GM21723 (cell line): ENCODE results near the gene SRGAP2B.
"Not testable (repeated sequence)": the region's sequence is repeated elsewhere in the genome, so short reads cannot be mapped to it uniquely, and the experiment has no call there.

Experiments
- ATAC-seq: cut with Tn5 transposase; IDR thresholded peaks from one replicate; pipeline ENCODE4 v1.9.1; 2021; ENCODE audit warnings: mild to moderate bottlenecking, moderate library complexity; ENCODE audit not compliant: unreplicated experiment

SRGAP2B gene

DNA sequence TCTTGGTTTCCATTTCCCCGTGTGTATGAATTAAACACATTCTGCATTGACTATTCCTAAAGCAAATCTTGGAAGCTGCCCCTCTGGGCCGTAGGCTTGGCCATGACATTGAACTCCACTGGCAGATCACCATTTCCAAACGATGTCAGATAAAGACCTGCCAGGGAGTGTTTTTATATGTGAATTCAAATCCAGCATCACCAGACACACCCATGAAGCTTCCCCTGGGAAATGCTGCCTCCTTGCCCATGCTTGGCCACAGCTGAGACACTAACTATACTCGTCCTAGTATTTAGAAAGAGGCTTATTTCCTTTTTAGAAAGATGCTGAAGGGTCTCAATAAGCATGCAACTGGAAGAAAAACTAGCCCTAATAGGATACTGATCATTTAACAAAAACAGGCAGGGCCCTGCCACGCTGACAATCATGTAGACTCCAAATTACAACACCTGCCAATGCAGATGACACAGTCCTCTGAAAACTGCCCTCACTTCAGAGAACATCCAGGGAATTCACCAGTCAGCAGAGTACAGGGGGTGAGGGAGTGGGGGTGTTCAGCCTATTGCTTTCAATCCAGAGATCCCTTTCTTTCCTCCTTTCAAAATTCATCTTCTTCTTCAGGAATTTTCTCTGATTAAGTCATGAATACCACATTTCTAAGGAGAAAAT is 94.9 kb downstream of the SRGAP2B start:
- ATAC-seq: not testable (repeated sequence)

DNA sequence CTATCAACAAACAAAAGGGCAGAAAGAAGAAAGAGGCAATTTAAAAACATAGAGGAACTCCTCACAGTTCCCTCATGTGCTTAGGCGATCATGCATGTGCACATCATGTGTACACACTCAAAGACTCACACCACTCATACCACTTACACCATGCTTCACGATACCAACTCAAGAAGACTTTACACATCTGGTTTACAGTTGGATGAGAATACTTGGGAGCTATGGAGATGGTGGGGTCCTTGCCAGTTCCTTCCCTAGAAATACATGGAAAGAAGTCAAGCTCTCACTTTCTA is 96.2 kb downstream of the SRGAP2B start:
- ATAC-seq: not testable (repeated sequence)

- not testable (repeated sequence) for ATAC-seq
These were observed 96.8 kb downstream of the SRGAP2B start for GRCh38 chr1:144998134-144998980.

- not testable (repeated sequence) for ATAC-seq
These were observed 99.2 kb downstream of the SRGAP2B start for GRCh38 chr1:144995833-144996410.

- ATAC-seq: not testable (repeated sequence)
These were observed 102.2 kb downstream of the SRGAP2B start for GRCh38 chr1:144992915-144993314.

GRCh38 chr1:144990611-144991010 is 104.5 kb downstream of the SRGAP2B start:
- ATAC-seq: not testable (repeated sequence)

GRCh38 chr1:144987131-144987530 is 108.0 kb downstream of the SRGAP2B start:
- not testable (repeated sequence) for ATAC-seq

DNA sequence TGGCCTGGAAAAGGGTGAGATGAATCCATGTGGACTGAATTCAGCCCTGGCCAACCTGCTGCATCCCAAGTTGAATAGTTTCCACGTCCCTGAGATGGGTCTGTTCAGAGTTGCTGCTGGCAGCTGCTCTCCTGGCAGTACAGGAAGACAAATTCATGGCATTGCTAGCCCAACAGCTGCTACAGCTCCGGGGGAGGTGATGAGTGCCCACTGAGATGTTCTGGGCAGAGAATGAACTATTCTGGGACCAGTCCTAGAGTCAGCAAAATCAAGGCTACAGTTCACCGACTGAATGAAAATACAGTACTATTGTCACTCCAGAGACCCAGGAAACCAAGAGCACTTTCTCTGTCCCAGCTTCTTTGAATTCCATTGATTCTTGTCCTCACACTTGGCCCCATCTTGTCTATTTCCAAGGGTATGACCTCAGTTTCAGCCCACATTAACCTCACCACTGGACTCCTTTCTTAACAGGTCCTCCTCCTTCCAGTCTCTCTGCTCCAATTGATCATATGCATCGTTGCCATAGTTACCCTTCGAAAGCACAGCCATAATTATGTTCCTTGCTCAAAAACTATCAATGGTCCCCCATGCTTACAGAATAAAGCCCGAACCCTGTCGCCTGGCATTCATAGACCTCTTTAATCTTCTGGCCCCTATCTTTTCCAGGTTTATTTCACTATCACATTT is 108.8 kb downstream of the SRGAP2B start:
- ATAC-seq: not testable (repeated sequence)

- ATAC-seq: not testable (repeated sequence)
These were observed 109.5 kb downstream of the SRGAP2B start for GRCh38 chr1:144985550-144986170.

DNA sequence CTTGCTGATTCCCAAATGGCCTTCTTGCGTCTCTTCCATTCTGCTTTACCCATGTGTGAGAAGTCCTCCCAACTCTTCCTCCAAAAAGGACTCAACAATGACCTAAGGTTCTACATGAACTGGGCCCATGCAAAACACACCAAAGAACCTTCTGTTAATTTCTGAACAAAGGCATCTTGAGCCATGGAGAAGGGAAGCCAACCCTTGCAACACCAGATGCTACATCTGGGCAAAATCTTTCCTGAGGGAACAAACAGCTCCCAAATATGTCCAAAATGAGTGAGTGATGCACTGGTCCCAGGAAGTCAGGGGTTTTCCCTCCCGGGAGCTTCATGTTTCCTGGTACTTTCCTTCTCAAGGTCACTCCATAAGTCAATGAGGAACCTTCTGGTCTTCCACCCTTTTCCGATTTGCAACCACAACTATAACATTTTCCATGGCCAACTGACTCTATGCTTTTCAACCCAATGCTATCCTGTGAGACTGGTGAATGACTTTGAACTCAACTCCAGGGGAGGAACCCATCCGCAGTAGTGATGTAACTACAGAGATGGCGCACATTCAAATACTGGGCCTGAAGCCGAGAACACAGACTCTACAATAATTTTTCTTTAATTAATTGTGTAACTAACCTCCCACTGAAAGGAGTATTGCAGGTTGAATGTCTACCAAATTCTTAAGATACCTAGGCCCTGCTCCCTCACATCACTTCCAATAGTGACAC is 112.2 kb downstream of the SRGAP2B start:
- ATAC-seq: not testable (repeated sequence)

DNA sequence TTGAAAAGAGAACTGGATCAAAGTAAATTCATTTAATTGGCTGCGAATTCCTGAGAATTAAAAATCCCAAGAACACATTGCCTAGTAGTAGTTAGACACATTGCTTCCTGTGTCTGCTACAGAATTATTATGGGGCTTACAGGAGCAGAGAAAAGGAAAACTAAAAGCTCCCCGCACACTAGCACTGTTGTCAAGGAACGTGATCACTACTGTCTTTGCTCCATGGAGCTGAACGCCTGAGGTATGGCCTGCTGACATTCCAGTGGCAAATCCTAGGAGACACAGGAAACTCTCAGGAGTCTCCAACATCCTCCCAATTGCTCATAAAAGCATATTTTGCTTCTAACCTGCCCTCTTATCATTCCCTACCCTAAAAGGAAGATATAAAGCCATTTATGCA is 114.0 kb downstream of the SRGAP2B start:
- not testable (repeated sequence) for ATAC-seq

DNA sequence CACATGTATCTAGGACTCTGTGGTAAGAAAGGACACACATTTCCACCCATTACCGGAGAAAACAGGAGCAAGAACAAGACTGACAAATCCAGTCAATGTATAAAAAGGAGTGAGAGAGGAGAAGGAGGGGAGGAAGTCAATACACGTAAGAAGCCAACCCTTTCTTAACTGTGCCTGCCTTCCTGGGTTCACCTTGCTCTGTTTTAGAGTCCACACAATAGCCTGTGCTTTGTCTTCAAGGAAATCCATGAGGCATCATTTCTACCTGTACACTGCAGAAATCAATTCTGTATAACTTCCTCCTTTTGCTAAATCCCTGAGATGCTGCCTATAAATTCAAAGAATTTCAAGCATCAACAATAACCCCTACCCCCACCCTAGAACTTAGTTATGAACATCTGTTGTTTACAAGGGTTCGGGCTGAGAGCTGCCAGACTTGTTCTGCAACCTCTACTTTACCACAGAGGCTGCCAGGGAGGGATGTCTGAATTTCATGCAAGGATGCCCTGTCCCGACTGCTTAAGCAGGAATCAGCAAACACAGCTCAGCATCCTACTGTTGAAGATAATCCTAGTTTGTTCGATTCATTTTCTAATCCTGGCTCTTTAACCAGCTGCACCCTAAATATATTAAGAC is 115.0 kb downstream of the SRGAP2B start:
- not testable (repeated sequence) for ATAC-seq

GRCh38 chr1:144977856-144978255 is 117.3 kb downstream of the SRGAP2B start:
- not testable (repeated sequence) for ATAC-seq

GRCh38 chr1:144971936-144972335 is 123.2 kb downstream of the SRGAP2B start:
- not testable (repeated sequence) for ATAC-seq

DNA sequence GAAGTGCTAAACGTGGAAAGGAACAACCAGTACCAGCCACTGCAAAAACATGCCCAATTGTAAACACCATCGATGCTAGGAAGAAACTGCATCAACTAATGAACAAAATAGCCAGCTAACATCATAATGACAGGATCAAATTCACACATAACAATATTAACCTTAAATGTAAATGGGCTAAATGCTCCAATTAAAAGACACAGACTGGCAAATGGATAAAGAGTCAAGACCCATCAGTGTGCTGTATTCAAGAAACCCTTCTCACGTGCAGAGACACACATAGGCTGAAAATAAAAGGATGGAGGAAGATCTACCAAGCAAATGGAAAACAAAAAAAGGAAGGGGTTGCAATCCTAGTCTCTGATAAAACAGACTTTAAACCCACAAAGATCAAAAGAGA is 128.6 kb downstream of the SRGAP2B start:
- not testable (repeated sequence) for ATAC-seq

GRCh38 chr1:144964765-144965164 is 130.4 kb downstream of the SRGAP2B start:
- ATAC-seq: not testable (repeated sequence)

DNA sequence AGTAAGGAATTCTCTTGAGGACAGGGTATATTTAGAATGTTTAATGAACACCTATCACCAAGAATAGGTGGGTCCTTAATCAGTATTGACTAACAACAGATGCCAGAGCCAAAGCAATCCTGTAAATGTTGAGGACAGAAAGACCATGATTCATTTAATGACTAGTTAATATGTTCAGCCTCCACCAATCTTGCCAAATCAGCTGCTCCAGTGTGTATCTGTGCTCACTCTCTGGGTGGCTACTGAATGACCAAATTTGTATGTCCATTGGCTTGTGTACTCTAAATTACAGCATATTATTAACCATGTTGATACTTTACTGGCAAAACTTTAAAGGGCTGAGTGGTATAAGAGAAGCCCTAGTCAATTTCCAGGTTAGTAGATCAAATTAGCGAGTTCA is 130.9 kb downstream of the SRGAP2B start:
- not testable (repeated sequence) for ATAC-seq

DNA sequence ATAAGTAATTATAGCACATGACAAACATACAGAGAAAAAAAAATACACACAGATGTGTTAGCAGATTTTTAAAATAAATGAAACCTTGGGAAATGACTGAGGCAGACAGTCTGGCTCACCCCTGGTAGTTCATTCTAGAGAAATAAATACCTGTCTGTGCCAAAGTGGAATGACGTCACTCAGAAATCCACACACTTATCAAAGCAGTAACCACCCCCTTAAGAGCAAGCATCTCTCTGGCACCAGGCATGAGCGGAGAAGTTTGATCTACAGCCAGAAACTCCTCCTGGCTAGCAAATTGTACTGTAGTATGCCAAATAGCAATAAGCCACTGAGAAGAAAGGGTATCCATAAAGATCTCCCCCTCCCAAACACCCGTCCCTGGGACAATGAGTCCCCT is 131.6 kb downstream of the SRGAP2B start:
- not testable (repeated sequence) for ATAC-seq
